SHP77 treated with DMSO at 0.1 percent for 48 hours (cell line): ENCODE results near the gene NFIX.

Experiments
- DNase-seq: peaks from one replicate; lab custom pipeline; 2025; lab: John Stamatoyannopoulos, UW

The NFIX gene

GRCh38 chr19:13056052-13056660, 60.9 kb downstream of the NFIX start:
- DNase-seq: no peak

DNA sequence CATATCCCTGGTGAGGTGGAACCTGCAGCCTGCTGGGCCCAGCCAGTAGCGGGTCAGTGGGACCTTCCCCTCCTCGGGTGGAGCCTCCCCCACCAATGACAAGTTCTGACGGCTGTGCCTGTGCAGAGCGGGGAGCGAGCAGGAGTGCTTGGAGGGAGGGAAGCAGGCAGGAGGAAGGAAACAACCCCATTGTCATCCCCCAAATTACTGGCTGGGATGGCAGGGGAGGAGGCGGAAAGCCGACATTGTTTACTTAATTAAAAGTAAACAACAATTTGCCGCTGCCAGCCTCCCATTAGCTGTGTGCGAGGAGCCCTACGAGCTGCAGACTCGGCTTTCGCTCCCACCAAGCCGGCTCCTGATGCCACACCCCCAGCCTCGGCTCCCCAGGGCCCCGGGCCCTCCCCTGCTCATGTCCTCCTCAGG, 61.9 kb downstream of the NFIX start:
- no peak for DNase-seq

DNA sequence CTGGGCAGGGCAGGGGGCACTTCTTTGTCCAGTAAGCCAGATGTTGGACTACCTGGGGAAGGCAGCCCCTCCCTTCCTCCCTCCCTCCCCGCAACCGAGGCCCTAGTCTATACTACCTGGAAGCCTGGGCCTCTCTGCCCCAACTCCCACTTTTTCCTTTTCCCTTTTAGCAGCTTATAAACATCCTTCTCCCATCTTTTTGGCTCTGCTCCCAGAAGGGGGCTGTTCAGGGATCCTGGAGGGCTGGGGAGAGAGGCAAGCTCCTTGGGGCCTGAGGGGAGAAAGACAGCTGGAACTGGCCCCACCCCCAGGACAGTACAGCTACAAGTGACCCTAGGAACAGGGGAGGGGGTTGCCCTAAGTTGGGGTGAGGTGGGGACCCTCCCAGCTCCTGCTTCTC, 62.5 kb downstream of the NFIX start:
- DNase-seq: no peak

DNA sequence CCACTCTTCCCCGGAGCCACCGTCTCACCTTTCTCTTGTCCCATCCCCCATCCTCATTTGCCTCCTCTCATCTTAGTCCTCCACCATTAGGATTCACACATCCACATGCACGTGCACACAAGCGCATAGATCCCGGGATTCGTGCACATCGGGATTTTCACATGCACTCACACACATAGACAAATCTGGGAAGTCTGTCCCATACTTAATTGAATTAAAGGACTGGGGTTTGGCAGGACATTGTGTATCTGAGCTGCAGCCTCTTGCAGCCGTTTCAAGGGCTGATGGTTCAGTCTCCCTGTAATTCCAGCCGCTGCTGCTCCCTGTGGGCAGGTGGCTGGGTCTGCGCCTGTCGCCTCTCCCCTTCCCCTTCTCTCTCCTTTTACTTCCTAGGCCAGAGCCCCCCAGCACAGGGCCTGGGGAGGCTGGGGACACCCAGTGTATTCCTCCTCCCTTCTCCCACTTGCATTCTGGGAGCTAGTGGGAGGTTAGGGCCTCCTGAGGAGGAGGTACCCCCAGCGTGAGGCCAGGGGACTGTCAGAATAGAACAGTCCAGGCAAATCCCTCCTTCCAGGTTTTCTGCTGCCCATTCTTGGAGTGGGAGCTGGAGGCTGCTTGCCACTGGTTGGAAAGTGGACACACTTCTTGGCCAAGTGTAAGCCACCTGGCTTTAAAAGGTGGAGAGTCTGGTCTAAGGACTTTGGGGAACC, 63.8 kb downstream of the NFIX start:
- DNase-seq: no peak

- DNase-seq: no peak
Observed at GRCh38 chr19:13060233-13060963, 65.1 kb downstream of the NFIX start.

- DNase-seq: peak; percentile 25
Observed at GRCh38 chr19:13060964-13061927, 66.0 kb downstream of the NFIX start.

DNA sequence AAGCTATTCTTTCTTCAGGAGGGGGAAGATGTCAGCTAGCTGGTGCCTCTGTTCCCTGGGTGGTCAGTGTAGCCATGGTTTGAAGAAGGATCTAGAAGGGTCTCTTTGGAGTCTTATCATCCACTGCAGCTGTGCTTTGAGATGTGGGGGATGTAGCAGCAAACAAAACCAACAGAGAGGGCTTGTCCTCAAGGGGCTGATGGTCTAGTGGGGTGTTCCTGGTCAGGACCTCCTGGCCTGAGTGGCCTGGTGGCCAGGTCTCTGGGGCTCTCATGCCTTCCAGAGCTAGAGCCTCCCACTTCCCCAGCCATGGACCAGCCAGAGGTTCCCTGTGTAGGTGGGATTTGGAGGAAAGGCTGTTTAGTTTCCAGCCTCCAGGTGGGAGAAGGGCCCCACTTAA, 67.0 kb downstream of the NFIX start:
- DNase-seq: no peak

GRCh38 chr19:13063461-13064091, 68.3 kb downstream of the NFIX start:
- no peak for DNase-seq

DNA sequence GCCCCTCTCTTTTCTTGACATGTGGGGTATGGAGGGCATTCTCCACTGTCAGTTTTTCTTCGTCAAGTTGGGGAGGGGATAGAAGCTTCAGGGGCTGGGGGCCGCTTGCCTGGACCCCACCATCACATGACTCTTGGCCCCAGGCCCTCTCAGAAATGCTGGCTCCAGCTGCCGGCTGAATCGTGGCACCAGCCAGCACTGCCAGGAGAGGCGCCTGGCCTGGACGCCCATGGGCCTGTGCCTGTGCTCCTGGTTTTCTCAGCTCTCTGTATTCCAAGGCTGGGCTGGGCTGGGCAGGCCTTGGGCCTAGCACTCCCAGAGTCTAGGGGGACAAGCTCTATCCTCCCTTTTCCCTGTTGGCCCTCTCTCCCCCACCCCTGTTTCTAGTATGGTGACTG, 68.8 kb downstream of the NFIX start:
- no peak for DNase-seq

DNA sequence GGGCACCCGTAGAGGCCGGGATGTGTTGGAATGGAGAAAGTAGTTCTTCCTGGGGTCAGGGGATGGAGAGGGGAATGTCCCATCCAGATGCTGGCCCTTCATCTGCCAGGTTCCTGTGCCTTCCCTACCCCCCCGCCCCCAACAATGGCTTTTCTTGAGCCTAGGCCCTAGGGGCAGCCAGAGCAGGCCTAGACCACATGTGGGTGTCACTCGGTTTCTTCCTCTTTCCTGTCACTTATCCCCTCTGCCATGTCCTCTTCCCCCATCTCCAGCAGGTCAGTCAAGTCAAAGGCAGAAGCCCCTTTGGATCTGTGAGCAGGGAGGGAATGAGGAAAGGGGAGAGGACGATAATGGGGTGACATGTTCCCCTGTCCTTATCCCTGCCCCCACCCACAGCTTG, 71.0 kb downstream of the NFIX start:
- DNase-seq: no peak

DNA sequence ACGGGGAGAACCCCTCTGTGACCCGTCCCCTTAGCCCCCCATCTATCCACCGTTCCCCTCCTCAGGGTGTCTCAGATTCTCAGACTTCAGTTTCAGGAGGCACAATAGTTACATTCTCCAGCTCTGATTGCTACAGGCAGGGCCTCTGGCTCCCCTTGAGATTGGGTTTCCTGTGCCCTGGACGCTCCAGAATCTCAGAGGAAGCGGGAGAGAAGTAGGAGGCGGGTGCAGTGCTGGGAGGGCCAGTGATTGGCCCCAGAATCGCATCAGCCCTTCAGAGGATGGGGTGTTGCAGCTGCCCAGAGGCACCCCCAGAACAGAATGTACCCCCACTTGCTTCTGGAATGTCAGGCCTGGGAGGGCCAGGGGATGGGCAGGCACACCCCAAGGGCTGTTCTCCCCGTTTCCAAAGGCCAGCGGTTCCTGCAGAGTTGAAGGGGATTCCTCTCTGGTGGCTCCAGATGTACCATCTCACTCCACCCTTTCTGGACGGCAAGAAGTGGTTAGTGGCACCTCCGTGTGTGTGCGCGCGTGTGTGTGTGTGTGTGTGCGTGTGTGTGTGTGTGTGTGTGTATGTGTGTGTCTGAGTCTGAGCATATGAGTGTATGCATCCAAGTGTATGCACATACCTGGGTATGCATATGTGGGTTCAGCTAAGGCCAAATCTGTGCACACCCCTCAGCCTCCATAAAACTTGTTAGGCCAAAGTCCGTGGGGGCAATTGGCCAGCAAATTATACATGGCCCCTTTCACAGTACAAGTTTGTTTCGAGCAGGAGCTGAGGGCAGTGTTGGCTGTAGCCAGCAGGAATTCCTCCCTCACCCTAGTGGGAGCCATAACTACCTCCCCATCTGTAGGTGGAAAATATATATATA, 71.9 kb downstream of the NFIX start:
- no peak for DNase-seq

DNA sequence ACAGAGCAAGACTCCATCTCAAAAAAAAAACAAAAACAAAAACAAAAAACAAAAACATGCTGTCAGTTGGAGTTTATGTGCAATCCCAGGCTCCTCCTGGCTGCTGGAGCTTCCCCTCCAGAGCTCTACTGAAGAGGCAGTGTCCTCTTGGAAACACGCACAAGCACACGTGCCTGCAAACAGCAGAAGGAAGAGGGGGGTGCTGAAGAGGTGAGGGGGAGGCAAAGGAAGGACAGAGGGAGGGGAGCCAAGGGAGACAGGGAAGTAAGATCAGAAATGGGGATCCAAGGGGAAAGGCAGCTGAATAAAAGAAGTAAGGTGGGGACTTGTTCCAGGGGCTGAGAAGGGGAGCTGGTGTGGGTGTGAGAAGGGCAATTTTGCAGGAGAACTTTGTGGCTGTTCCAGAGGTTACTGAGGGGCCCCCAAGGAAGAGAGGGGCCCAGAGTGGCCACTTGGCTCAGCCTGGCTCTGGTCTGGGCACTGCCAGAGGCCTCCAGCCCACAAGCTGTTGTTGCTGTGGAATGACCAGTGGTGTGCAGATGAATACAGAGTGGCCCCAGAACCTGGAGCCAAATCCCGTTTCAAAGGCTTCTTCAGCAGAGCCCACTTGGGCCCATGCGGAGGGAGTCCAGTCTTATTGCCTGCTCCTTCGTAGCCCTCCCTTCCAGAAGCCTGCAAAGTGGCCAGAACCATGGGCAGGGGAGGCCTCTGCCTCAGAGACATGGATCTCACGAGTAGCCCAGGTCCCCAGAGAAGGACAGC, 73.0 kb downstream of the NFIX start:
- DNase-seq: no peak

DNA sequence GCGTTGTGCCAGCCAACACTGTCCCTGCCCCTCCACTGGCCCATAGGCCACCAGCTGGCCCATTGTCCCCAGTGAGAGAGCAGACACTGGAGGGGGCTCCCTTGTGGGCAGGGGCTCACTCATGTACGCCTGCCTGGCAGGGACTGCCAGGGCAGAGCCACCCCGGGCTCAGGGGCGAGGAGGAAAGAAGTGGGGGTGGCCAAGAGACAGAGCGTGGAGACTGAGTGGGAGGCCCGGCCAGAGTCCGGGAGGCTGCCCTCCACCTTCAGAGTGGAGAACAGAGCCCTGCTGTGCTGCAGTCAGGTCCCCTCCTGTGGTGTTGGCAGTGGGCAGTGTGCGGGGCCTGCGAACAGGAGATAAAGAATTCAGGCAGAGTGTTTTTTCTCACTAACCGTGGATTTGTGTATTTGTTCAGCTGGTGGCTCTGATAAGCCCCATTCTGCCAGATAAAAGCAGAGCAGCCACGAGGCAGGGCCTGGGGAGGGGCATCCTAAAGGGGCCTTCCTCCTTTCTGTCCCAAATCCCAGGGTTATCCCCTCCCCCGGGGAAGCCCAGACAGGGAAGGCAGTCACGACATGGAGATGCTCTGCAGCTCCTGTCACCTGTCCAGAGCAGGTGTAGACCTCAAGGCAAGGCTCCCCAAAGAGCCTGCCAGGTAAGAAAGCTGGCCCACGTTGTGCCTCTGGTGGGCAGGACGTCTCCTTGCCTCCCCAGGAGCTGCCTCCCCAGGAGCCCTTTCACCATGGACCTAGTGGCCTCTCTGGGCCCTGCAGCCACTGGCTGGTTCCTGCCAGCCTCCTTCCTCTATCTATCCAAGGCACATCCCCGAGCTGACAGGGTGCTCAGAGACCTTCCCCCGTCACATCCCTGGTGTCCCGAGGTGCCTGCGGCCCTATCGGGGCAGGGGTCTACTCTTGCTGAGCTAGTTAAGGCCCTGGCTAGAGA, 74.4 kb downstream of the NFIX start:
- DNase-seq: no peak

DNA sequence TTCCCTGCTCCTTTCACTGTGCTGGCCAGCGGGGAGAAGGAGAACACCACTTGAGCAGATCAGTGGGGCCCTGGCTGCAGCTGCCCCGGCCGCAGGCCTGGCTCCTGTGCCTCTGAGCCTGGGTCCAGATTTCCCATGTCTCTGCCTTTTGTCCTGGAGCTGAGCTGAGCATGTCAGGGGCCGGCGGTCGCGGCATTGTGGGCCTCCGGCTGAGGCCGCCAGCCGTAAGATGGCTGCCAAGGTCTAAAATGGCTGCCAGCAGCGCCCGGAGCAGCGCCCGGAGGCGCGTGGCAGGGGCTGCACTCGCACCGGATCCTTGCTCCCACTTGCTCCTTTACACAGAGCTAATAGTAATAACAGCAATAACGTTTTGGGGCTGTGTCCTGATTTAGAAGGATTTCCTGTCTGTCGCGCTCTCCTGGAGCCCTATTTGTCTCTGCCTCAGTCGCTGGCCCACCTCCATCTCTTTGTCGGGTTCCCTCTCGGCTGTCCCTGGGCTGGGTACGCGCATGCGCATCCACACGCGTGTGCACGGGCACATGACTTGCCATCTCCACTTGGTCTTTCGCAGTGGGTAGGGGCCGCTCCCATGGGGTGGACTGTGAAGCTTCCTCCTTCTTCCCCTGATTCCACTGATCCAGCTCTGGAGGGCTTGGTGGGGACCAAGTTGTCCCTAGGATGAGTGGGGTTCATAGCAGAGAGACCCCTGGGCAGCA, 75.3 kb downstream of the NFIX start:
- no peak for DNase-seq

- no peak for DNase-seq
Observed at GRCh38 chr19:13071444-13072187, 76.3 kb downstream of the NFIX start.

GRCh38 chr19:13072188-13072908, 77.1 kb downstream of the NFIX start:
- DNase-seq: no peak

GRCh38 chr19:13073263-13073662, 78.0 kb downstream of the NFIX start:
- DNase-seq: no peak
